ENCODE results near the gene NINL.

- TF ChIP-seq REST (IDR thresholded peaks at IDR 0.05; ENCODE audit: insufficient read depth in 1 of 2, low read depth in 2 of 2, low read length in 2 of 2) = no peak
- TF ChIP-seq POLR2AphosphoS5 (IDR thresholded peaks at IDR 0.05; ENCODE audit: low read depth, low read length) = no peak
- TF ChIP-seq SIN3A (IDR thresholded peaks at IDR 0.05; ENCODE audit: borderline replicate concordance, insufficient read depth, low read length) = no peak
- TF ChIP-seq TAF1 (IDR thresholded peaks at IDR 0.05; ENCODE audit: borderline replicate concordance, insufficient read depth, low read length) = no peak
- no peak for TF ChIP-seq FOXP2 (optimal IDR thresholded peaks at IDR 0.05; ENCODE audit: borderline replicate concordance, extremely low read depth, extremely low read length, insufficient read depth)
Observed at GRCh38 chr20:25632940-25633790, 47.8 kb upstream of the NINL start.
